ENCODE results near the gene RESF1.

- TF ChIP-seq CTCF (IDR thresholded peaks at IDR 0.05), result no peak
- no peak for TF ChIP-seq POLR2A (IDR thresholded peaks at IDR 0.05)
These were observed 8.3 kb downstream of the RESF1 start for GRCh38 chr12:31967539-31967938.
